Right lobe of liver (tissue), 6 donors: Measurements from ENCODE around the gene MYO1A. TPM values are rescaled to one million over a fixed set of nuclear protein-coding genes. Genes with fewer than 3 reads are reported as not detected.
A peak's percentile ranks its signal among the peaks of the same experiment; 100 is the strongest.

Experiments
- ATAC-seq, 4 donors: fragments of 200-7000 bp; cut with Tn5 transposase; one replicate each; pipeline ENCODE4 v1.9.1; 2020; ENCODE audit warnings: mild to moderate bottlenecking in 4 of 4, moderate library complexity in 4 of 4
- DNase-seq, 3 donors: peaks; one replicate each; pipeline ENCODE4 v3.0.0-alpha.2; 2020
- H3K27ac ChIP-seq, 3 donors: fragments of 200-600 bp; one replicate each; pipeline ENCODE4 v1.8.0; 2022
- H3K27me3 ChIP-seq, 2 donors: fragments of 200-600 bp; one replicate each; pipeline ENCODE4 v1.8.0; 2022
- H3K36me3 ChIP-seq, 4 donors: fragments of 200-600 bp; sonication (generic) in 1 of 4; one replicate each; pipeline versions ENCODE4 v1.5.1 to v1.8.0; 2017 to 2022; ENCODE audit warnings: control low read depth in 1 of 4
- H3K4me1 ChIP-seq, 4 donors: fragments of 200-600 bp; sonication (generic) in 1 of 4; one replicate each; pipeline versions ENCODE4 v1.5.1 to v1.8.0; 2017 to 2022; ENCODE audit warnings: control low read depth in 1 of 4
- H3K4me3 ChIP-seq, 3 donors: fragments of 200-600 bp; one replicate each; pipeline ENCODE4 v1.8.0; 2022
- H3K9me3 ChIP-seq, 4 donors: fragments of 200-600 bp; sonication (generic) in 1 of 4; one replicate each; pipeline versions ENCODE4 v1.5.1 to v1.8.0; 2017 to 2022; ENCODE audit warnings: control low read depth in 1 of 4
- POLR2A ChIP-seq: fragments of 450-650 bp; IDR thresholded peaks from one replicate; pipeline ENCODE4 v1.6.1; 2017; ENCODE audit warnings: antibody characterized with exemption, mild to moderate bottlenecking
- WGBS: methylation state at CpG from one replicate; pipeline ENCODE4 v1.1.6; 2018; ENCODE audit warnings: low coverage, low lambda C conversion rate; ENCODE audit not compliant: insufficient coverage; ENCODE audit errors: missing lambda C conversion rate; 5-methylcytosine and 5-hydroxymethylcytosine counted together
- intact Hi-C, 2 donors: fragments of 100-400 bp; cut with DNase I; formaldehyde crosslinking; loops; one replicate each; pipeline versions ENCODE4 v1.11.2 to v1.14.1; 2022
- total RNA-seq, 6 experiments: library from RNA; depleted of rRNA in 2 of 6; stranded (reverse); fragments of >200 nt in 2 of 6; fragmentation: NEBNext Ultra II Directional in 3 of 6; extraction: Animal tissue kit (Norgen Biotek cat#: 25700) in 3 of 6; gene quantifications; one replicate each; pipeline versions ENCODE4 v1.1.0 to v1.2.4, GENCODE V29; 2016 to 2023
- TF ChIP-seq, protein P1 (sequence below), 4 donors: fragments of 200-600 bp in 3 of 4; fragments of 450-650 bp in 1 of 4; IDR thresholded peaks; one replicate each; pipeline versions ENCODE4 v1.5.1 to v1.8.0; 2016 to 2022; ENCODE audit warnings: antibody characterized with exemption in 4 of 4, mild to moderate bottlenecking in 2 of 4
- donor health status: DM: no; HTN: yes; CAD: no.
- donor health status: DM: no; HTN: no; CAD: no.
- donor health status: DM: no; HTN: no; CAD: no.
- donor health status: DM: no; HTN: yes; CAD: no.
- donor health status: DM: no; HTN: yes; CAD: no.

Gene MYO1A
- total RNA-seq, 6 experiments from 2014 or later, result 0.27 to 1.9 (median 0.68) TPM; not detected in 1

DNA sequence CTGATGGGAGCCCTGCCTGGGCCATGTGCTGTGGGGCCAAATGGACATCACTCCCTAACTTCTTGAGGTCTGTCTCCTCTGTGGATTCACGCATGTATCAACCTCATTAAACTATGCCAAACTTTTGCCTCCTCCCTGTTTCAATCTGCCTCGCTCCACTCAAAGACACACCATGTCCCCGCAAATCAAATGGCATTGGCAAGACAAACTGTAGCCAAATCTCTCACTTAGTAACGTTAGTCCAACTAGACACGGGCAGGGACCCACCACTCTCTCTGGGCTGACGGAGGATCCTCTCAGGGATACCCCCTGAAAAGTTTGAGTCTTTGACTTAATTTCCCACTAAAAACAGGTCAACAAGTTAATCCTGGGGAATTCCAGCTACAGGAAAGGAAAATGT, 51.6 kb downstream of the MYO1A start:
- no peak for ATAC-seq
- Histone ChIP-seq H3K27ac (no peak overlapping the region), H3K36me3 (peaks cover 0 to 9% (median 4%) of the 10 kb centered on the region in 4 donors), H3K4me1 (peaks cover 0 to 23% (median 10%) of the 10 kb centered on the region in 4 donors), H3K4me3 (no peak overlapping the region), H3K9me3 (no peaks in the 10 kb centered on the region), H3K27me3 (no peaks in the 10 kb centered on the region)
- TF ChIP-seq, protein P1, sequence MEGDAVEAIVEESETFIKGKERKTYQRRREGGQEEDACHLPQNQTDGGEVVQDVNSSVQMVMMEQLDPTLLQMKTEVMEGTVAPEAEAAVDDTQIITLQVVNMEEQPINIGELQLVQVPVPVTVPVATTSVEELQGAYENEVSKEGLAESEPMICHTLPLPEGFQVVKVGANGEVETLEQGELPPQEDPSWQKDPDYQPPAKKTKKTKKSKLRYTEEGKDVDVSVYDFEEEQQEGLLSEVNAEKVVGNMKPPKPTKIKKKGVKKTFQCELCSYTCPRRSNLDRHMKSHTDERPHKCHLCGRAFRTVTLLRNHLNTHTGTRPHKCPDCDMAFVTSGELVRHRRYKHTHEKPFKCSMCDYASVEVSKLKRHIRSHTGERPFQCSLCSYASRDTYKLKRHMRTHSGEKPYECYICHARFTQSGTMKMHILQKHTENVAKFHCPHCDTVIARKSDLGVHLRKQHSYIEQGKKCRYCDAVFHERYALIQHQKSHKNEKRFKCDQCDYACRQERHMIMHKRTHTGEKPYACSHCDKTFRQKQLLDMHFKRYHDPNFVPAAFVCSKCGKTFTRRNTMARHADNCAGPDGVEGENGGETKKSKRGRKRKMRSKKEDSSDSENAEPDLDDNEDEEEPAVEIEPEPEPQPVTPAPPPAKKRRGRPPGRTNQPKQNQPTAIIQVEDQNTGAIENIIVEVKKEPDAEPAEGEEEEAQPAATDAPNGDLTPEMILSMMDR (IDR thresholded peaks at IDR 0.05), result no peak
- no peak for TF ChIP-seq POLR2A
- WGBS, result 87% methylated on average over 5 of the region's 6 CpGs
- intact Hi-C loops, result no loop called here
- no peak for DNase-seq

DNA sequence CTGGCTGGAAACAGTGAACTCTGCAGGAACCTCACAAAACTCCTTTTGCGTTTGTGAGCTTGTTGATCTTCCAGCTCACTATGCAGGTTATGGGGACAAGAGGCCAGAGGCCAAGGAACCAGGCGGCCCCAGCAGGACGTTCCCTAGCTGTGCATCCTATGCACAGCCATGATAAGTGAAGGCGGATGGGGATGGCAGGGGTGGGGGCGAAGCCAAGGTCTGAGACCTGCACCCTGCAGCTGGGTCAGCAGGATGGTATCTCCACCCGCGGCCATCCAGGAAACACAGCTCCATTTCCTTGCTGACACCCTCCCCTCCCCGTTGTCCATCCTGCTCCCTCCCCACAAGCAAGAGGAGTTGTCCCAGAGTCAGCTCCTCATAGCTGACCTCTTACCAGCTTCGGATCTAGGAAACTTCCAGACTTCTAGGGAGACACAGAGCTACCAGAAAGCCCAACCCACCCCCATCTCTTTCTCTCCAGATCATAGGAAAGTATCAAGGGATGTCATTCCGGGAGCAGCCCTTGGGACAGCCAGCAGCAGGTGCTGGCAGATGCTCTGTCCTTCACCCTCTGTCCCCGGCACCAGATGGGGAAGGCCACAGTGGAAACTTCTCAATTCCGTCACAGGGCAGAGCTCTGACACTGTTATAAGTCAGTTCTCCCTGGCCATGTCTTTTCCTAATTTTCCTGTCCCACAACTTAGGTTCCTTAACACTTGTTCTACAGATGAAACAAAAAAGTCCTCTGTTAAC, 53.0 kb downstream of the MYO1A start:
- H3K4me3 ChIP-seq, result no peak overlapping the region
- intact Hi-C loops, result no loop called here
- ATAC-seq, result peak; percentile 12 to 67 (median 36)
- H3K9me3 ChIP-seq, result no peaks in the 10 kb centered on the region
- H3K27ac ChIP-seq, result peak overlapping the region in 1 of 3 donors; percentile 8
- no peaks in the 10 kb centered on the region for H3K36me3 ChIP-seq
- DNase-seq, result peak in 2 of 3 donors; percentile 37 to 68
- WGBS, result 65% methylated on average over 6 of the region's 12 CpGs
- TF ChIP-seq, protein P1 (IDR thresholded peaks at IDR 0.05), result no peak
- no peak for TF ChIP-seq POLR2A
- H3K4me1 ChIP-seq, result peaks cover 0 to 23% (median 6%) of the 10 kb centered on the region in 4 donors
- no peaks in the 10 kb centered on the region for H3K27me3 ChIP-seq

DNA sequence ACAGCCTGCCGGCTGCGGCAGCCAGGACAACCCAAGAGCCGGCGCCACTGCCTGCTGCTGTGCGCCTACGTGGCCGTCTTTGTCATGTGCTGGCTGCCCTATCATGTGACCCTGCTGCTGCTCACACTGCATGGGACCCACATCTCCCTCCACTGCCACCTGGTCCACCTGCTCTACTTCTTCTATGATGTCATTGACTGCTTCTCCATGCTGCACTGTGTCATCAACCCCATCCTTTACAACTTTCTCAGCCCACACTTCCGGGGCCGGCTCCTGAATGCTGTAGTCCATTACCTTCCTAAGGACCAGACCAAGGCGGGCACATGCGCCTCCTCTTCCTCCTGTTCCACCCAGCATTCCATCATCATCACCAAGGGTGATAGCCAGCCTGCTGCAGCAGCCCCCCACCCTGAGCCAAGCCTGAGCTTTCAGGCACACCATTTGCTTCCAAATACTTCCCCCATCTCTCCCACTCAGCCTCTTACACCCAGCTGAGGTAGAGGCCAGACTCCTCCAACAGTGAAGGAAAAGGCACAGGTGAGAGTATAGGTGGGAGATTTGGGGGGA, 53.9 kb downstream of the MYO1A start:
- H3K4me1 ChIP-seq, result peaks cover 0 to 24% (median 9%) of the 10 kb centered on the region in 4 donors
- WGBS, result 100% methylated on average over 2 of the region's 11 CpGs
- TF ChIP-seq POLR2A, result no peak
- TF ChIP-seq, protein P1 (IDR thresholded peaks at IDR 0.05), result no peak
- H3K4me3 ChIP-seq, result peak overlapping the region in 1 of 3 donors; percentile 7
- no peak for ATAC-seq
- intact Hi-C loops, result no loop called here
- no peaks in the 10 kb centered on the region for H3K27me3 ChIP-seq
- H3K27ac ChIP-seq, result peak overlapping the region in 2 of 3 donors; percentile 13 to 28
- no peaks in the 10 kb centered on the region for H3K36me3 ChIP-seq
- no peak for DNase-seq
- H3K9me3 ChIP-seq, result no peaks in the 10 kb centered on the region

DNA sequence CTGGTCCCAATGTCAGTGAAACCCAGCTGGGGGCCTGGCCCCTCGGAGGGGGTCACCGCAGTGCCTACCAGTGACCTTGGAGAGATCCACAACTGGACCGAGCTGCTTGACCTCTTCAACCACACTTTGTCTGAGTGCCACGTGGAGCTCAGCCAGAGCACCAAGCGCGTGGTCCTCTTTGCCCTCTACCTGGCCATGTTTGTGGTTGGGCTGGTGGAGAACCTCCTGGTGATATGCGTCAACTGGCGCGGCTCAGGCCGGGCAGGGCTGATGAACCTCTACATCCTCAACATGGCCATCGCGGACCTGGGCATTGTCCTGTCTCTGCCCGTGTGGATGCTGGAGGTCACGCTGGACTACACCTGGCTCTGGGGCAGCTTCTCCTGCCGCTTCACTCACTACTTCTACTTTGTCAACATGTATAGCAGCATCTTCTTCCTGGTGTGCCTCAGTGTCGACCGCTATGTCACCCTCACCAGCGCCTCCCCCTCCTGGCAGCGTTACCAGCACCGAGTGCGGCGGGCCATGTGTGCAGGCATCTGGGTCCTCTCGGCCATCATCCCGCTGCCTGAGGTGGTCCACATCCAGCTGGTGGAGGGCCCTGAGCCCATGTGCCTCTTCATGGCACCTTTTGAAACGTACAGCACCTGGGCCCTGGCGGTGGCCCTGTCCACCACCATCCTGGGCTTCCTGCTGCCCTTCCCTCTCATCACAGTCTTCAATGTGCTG, 54.6 kb downstream of the MYO1A start:
- Histone ChIP-seq H3K36me3 (no peaks in the 10 kb centered on the region), H3K4me1 (peaks cover 0 to 28% (median 11%) of the 10 kb centered on the region in 4 donors)
- 75% methylated on average over 14 of the region's 26 CpGs for WGBS

More for the DNA sequence above, 54.6 kb downstream of the MYO1A start:
- peak overlapping the region in 1 of 3 donors; percentile 7 for H3K4me3 ChIP-seq
- intact Hi-C loops, result no loop called here
- H3K9me3 ChIP-seq, result no peaks in the 10 kb centered on the region
- H3K27me3 ChIP-seq, result no peaks in the 10 kb centered on the region
- DNase-seq (no peak), ATAC-seq (no peak)
- TF ChIP-seq POLR2A, result no peak
- TF ChIP-seq, protein P1 (IDR thresholded peaks at IDR 0.05), result no peak
- peak overlapping the region in 2 of 3 donors; percentile 13 to 28 for H3K27ac ChIP-seq
